Caco-2 (cell line): ENCODE data around the gene CPA2. TPM values are rescaled to one million over a fixed set of nuclear protein-coding genes. Genes with fewer than 3 reads are reported as not detected.

Experiments used
- BruUV-seq: library from RNA; stranded (reverse); fragments of 400-500 nt; replicated peaks from 2 replicates; lab custom pipeline; 2021; lab: Mats Ljungman, UMichigan
- CTCF ChIA-PET: fragments of 300-600 bp; sonication (Branson Sonifier 250); formaldehyde crosslinking; loops from one replicate; lab custom pipeline; 2022; ENCODE audit warnings: antibody characterized with exemption; lab: Charles Lee
- POLR2A ChIA-PET: fragments of 300-600 bp; sonication (Branson Sonifier 250); formaldehyde crosslinking; loops from one replicate; lab custom pipeline; 2022; ENCODE audit warnings: antibody characterized with exemption; lab: Charles Lee
- DNase-seq, 2 experiments: peaks; one replicate each; pipeline versions ENCODE4 v3.0.0 to v3.0.0-alpha.2; 2020 to 2022
- H3K27me3 ChIP-seq: replicated peaks from 2 replicates; pipeline ENCODE4 v1.6.0; 2011; ENCODE audit warnings: low read length; ENCODE audit not compliant: control insufficient read depth, insufficient read depth
- H3K36me3 ChIP-seq: 2 replicates; pipeline ENCODE4 v1.5.1; 2011; ENCODE audit warnings: low read length; ENCODE audit not compliant: control insufficient read depth, insufficient read depth
- H3K4me1 ChIP-seq: fragments of 250-450 bp; sonication (Bioruptor Pico); 2 replicates; pipeline ENCODE4 v1.5.1; 2020; ENCODE audit warnings: mild to moderate bottlenecking
- H3K4me3 ChIP-seq: 2 replicates; pipeline ENCODE4 v1.5.1; 2011; ENCODE audit warnings: low read depth, mild to moderate bottlenecking, control low read depth, low read length
- H3K9me3 ChIP-seq: fragments of 250-450 bp; sonication (Bioruptor Pico); 2 replicates; pipeline ENCODE4 v1.5.1; 2020; ENCODE audit warnings: mild to moderate bottlenecking, moderate library complexity
- H3K27ac Mint-ChIP-seq: one replicate; pipeline ENCODE4 v1.8.0; 2022; ENCODE audit warnings: mixed read lengths; ENCODE audit not compliant: unreplicated experiment
- H3K27me3 Mint-ChIP-seq: one replicate; pipeline ENCODE4 v1.8.0; 2022; ENCODE audit warnings: mixed read lengths; ENCODE audit not compliant: insufficient read depth, unreplicated experiment
- H3K36me3 Mint-ChIP-seq: one replicate; pipeline ENCODE4 v1.8.0; 2022; ENCODE audit warnings: mild to moderate bottlenecking, mixed read lengths; ENCODE audit not compliant: insufficient read depth, unreplicated experiment
- H3K4me1 Mint-ChIP-seq: one replicate; pipeline ENCODE4 v1.8.0; 2022; ENCODE audit warnings: low read depth, mixed read lengths; ENCODE audit not compliant: unreplicated experiment
- H3K4me3 Mint-ChIP-seq: one replicate; pipeline ENCODE4 v1.8.0; 2022; ENCODE audit warnings: mild to moderate bottlenecking, moderate library complexity, mixed read lengths; ENCODE audit not compliant: unreplicated experiment
- H3K9me3 Mint-ChIP-seq: one replicate; pipeline ENCODE4 v1.8.0; 2022; ENCODE audit warnings: mixed read lengths; ENCODE audit not compliant: unreplicated experiment
- CTCF ChIP-seq, 2 experiments: fragments of 200-600 bp in 1 of 2; IDR thresholded peaks; 1 replicate in 1 of 2; 2 replicates in 1 of 2; pipeline versions ENCODE4 v1.5.1 to v1.8.0; 2011 to 2022; ENCODE audit warnings: antibody characterized with exemption in 1 of 2, control low read depth in 1 of 2, inconsistent platforms in 1 of 2, low read depth in 1 of 2, low read length in 1 of 2, mild to moderate bottlenecking in 1 of 2, moderate library complexity in 1 of 2; ENCODE audit not compliant: insufficient read depth in 1 of 2, severe bottlenecking in 1 of 2, unreplicated experiment in 1 of 2
- intact Hi-C: fragments of 100-400 bp; cut with micrococcal nuclease; formaldehyde crosslinking; loops from one replicate; pipeline ENCODE4 v1.10.0; 2022; ENCODE audit not compliant: unreplicated experiment
- total RNA-seq: library from RNA; stranded (reverse); gene quantifications from 2 replicates; pipeline ENCODE4 v1.2.3, GENCODE V29; 2022

CPA2 gene
- total RNA-seq, 1 experiment from 2014 or later: 26.1 TPM

GRCh38 chr7:130288829-130289228 lies 22.2 kb downstream of the CPA2 start:
- Histone ChIP-seq H3K9me3 (no peaks in the 10 kb centered on the region), H3K36me3 (no peaks in the 10 kb centered on the region), H3K4me3 (no peak overlapping the region), H3K27me3 (no peaks in the 10 kb centered on the region), H3K4me1 (peaks cover 10% of the 10 kb centered on the region; the same call in 1 of the 2 replicates)
- no peaks in the 10 kb centered on the region for H3K27me3 Mint-ChIP-seq
- intact Hi-C loops: no loop called here
- POLR2A ChIA-PET: no interaction called here
- no peak overlapping the region for H3K27ac Mint-ChIP-seq
- DNase-seq: no peak
- no peak for TF ChIP-seq CTCF (IDR thresholded peaks at IDR 0.05; ENCODE audit: insufficient read depth in 1 of 2, low read depth in 1 of 2, low read length in 1 of 2, severe bottlenecking in 1 of 2, unreplicated experiment in 1 of 2)
- H3K4me1 Mint-ChIP-seq: peaks cover 20% of the 10 kb centered on the region
- no peak overlapping the region for H3K4me3 Mint-ChIP-seq
- CTCF ChIA-PET: no interaction called here
- H3K9me3 Mint-ChIP-seq: peaks cover 17% of the 10 kb centered on the region
- peaks cover 5% of the 10 kb centered on the region for H3K36me3 Mint-ChIP-seq
- no TSS peak for BruUV-seq

DNA sequence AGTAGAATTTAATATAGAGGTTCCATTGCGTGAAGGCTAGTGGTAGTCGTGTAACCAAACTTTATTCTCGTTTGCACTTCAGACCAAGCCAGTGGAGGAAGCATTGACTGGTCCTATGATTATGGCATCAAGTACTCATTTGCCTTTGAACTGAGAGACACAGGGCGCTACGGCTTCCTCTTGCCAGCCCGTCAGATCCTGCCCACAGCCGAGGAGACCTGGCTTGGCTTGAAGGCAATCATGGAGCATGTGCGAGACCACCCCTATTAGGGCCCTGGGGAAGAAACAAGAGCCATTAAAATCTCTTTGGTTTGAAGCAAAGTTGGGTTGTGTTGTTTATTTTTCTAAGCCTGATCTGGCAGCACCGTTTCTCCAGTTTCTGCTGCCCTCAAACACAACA lies 22.8 kb downstream of the CPA2 start:
- no peak overlapping the region for H3K4me3 ChIP-seq
- BruUV-seq: no TSS peak
- POLR2A ChIA-PET: no interaction called here
- no peaks in the 10 kb centered on the region for H3K27me3 ChIP-seq
- Mint-ChIP-seq H3K4me1 (peaks cover 14% of the 10 kb centered on the region), H3K27ac (no peak overlapping the region), H3K4me3 (no peak overlapping the region), H3K36me3 (peaks cover 5% of the 10 kb centered on the region), H3K9me3 (peaks cover 10% of the 10 kb centered on the region), H3K27me3 (no peaks in the 10 kb centered on the region)
- H3K4me1 ChIP-seq: peaks cover 10% of the 10 kb centered on the region; the same call in 1 of the 2 replicates
- no peaks in the 10 kb centered on the region for H3K36me3 ChIP-seq
- no peak for TF ChIP-seq CTCF (IDR thresholded peaks at IDR 0.05; ENCODE audit: insufficient read depth in 1 of 2, low read depth in 1 of 2, low read length in 1 of 2, severe bottlenecking in 1 of 2, unreplicated experiment in 1 of 2)
- CTCF ChIA-PET: no interaction called here
- intact Hi-C loops: no loop called here
- no peak for DNase-seq
- H3K9me3 ChIP-seq: no peaks in the 10 kb centered on the region

- ChIA-PET POLR2A (no interaction called here), CTCF (no interaction called here)
- Histone ChIP-seq H3K36me3 (no peaks in the 10 kb centered on the region), H3K4me3 (no peak overlapping the region), H3K4me1 (peaks cover 5% of the 10 kb centered on the region; the same call in 1 of the 2 replicates), H3K9me3 (no peaks in the 10 kb centered on the region), H3K27me3 (no peaks in the 10 kb centered on the region)
- H3K27me3 Mint-ChIP-seq: no peaks in the 10 kb centered on the region
- no peak overlapping the region for H3K27ac Mint-ChIP-seq
- H3K4me1 Mint-ChIP-seq: peaks cover 6% of the 10 kb centered on the region
- TF ChIP-seq CTCF (IDR thresholded peaks at IDR 0.05; ENCODE audit: insufficient read depth in 1 of 2, low read depth in 1 of 2, low read length in 1 of 2, severe bottlenecking in 1 of 2, unreplicated experiment in 1 of 2): no peak
- BruUV-seq: no TSS peak
- peaks cover 9% of the 10 kb centered on the region for H3K9me3 Mint-ChIP-seq
- intact Hi-C loops: no loop called here
- peaks cover 5% of the 10 kb centered on the region for H3K36me3 Mint-ChIP-seq
- DNase-seq: no peak
- no peak overlapping the region for H3K4me3 Mint-ChIP-seq
These were observed 24.1 kb downstream of the CPA2 start for GRCh38 chr7:130290745-130291144.
